ENCODE results near the gene SYT1. TPM values are rescaled to one million over a fixed set of nuclear protein-coding genes. Genes with fewer than 3 reads are reported as not detected.

The SYT1 gene
- total and polyA plus RNA-seq, 2 of the 4 experiments (the other 2 are of a cell fraction): 2.8 to 3.0 TPM

DNA sequence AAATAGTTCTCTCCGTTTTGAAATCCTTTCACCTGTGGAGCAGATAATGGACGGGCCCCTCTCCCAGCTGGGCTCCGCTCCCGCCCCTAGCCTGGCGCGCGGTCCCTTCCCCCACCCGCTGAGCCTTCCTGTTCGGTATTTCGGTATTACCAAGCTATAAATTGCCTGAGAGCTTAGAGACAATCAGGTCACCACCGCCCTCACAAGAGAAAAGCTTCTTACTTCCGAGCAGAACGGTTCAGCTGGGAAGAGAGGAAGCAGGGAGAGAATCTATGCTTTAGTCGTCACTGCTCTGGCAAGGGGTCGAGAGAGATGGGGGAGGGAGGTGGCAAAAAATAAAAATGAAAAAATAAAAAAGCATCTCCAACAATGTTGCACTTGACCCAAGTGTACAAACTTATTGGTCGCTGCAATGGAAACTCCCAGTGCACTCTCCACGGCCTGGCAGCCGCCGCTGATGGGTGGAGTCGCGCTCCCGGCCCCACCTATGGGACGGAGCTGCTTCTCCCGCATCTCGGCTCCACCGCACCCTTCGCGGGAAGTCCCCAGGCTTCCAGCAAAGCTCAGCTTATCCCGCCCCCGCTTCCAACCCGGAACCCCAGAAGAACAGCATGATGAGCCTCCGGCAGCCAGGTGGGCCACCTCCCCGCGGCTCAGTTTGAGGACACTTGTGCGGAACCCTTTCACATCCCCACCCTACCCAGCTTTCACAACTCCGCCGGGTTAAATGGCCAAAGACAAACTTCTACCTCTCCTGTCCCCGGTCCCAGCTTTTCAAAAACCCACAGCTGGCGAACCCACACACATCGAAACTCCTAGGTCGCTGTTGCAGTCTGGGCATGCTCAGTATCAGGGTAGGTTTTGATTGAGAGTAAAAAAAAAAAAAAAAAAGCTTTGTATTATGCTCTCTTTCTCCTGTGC lies 832 bp upstream of the SYT1 start:
- H2BK15ac ChIP-seq (ENCODE audit: low read depth, low read length): no peak overlapping the region; the same call in 2 of the 3 replicates
- in situ Hi-C loops (cut with MboI; ENCODE audit: low sequenced_read_pairs) (no loop called here), dilution Hi-C loops (cut with HindIII; ENCODE audit: low sequenced_read_pairs, unreplicated experiment) (no loop called here), intact Hi-C loops (cut with micrococcal nuclease) (loop anchor here (5.0 to 10.0 kb wide), 4 partner anchors 309 to 679 kb away; no protein-coding TSS in a partner anchor)
- H3K56ac ChIP-seq (ENCODE audit: extremely low read depth, insufficient read depth, low read length): peak overlapping the region; percentile 84
- H3K4me2 ChIP-seq (ENCODE audit: low read depth, low read length): peak overlapping the region; percentile 81
- H2BK20ac ChIP-seq (ENCODE audit: low read depth, low read length): peak overlapping the region; percentile 50; the same call in 1 of the 2 replicates
- H2BK120ac ChIP-seq (ENCODE audit: low read depth, low read length): peak overlapping the region; percentile 72
- peak overlapping the region; percentile 5; the same call in 1 of the 2 replicates for H3K27ac ChIP-seq (ENCODE audit: insufficient read depth, low read length)
- ChIA-PET POLR2A (ENCODE audit: unreplicated experiment) (interaction anchor here (0.5 to 0.6 kb wide), 3 partner anchors 16 to 660 kb away, joined by 3 to 6 read pairs (median 3); no protein-coding TSS in a partner anchor), CTCF (interaction anchor here (0.6 kb wide), 1 partner anchor 400 kb away, joined by 3 read pairs; no protein-coding TSS in a partner anchor)
- no peaks in the 10 kb centered on the region for H3K36me3 ChIP-seq (ENCODE audit: control insufficient read depth, insufficient read depth, low read length)
- 2% methylated on average over 12 of the region's 41 CpGs; no CpG with 5 or more reads in 1 of the 2 experiments for WGBS, 2 experiments (ENCODE audit: extremely low coverage in 2 of 2, insufficient read length in 1 of 2)
- H4K20me1 ChIP-seq (ENCODE audit: insufficient read depth, low read length): no peaks in the 10 kb centered on the region
- no peaks in the 10 kb centered on the region for H3K9me3 ChIP-seq (ENCODE audit: control insufficient read depth, insufficient read depth, low read length)
- TF ChIP-seq BHLHE40 (IDR thresholded peaks at IDR 0.05; ENCODE audit: low read depth, low read length) (no peak), RFX5 (IDR thresholded peaks at IDR 0.05; ENCODE audit: low read depth, low read length) (no peak)
- TF ChIP-seq, protein P1, sequence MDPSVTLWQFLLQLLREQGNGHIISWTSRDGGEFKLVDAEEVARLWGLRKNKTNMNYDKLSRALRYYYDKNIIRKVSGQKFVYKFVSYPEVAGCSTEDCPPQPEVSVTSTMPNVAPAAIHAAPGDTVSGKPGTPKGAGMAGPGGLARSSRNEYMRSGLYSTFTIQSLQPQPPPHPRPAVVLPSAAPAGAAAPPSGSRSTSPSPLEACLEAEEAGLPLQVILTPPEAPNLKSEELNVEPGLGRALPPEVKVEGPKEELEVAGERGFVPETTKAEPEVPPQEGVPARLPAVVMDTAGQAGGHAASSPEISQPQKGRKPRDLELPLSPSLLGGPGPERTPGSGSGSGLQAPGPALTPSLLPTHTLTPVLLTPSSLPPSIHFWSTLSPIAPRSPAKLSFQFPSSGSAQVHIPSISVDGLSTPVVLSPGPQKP (IDR thresholded peaks at IDR 0.05; ENCODE audit: borderline replicate concordance, low read depth, low read length): no peak
- no peak overlapping the region for H4K5ac ChIP-seq (ENCODE audit: low read depth, low read length)
- H3K14ac ChIP-seq (replicated peaks; ENCODE audit: low read depth, low read length): peak overlapping the region; percentile 80
- peak overlapping the region; percentile 57 for H3K4me3 ChIP-seq (ENCODE audit: insufficient read depth, low read depth, low read length)
- peak overlapping the region; percentile 74 for H3K4ac ChIP-seq (ENCODE audit: low read depth, low read length)
- H3K27me3 ChIP-seq (ENCODE audit: control insufficient read depth, insufficient read depth, low read length): no peaks in the 10 kb centered on the region; the same call in 1 of the 2 replicates
- peak overlapping the region; percentile 28; the same call in 1 of the 2 replicates for H3K9ac ChIP-seq (ENCODE audit: low read depth, low read length)
- H3K23ac ChIP-seq (ENCODE audit: low read depth, low read length): peak overlapping the region; percentile 83
- H3K4me1 ChIP-seq (ENCODE audit: control insufficient read depth, insufficient read depth, low read length): no peaks in the 10 kb centered on the region
- H3K79me1 ChIP-seq (ENCODE audit: low read depth in 1 of 2, low read length in 2 of 2): no peaks in the 10 kb centered on the region
- peak overlapping the region; percentile 83 for H2AK9ac ChIP-seq (replicated peaks; ENCODE audit: low read depth, low read length, poor library complexity)
- no peak overlapping the region for H2AK5ac ChIP-seq (ENCODE audit: low read depth, low read length)
- BruUV-seq (replicated peaks): no TSS peak
- DNase-seq: peak; percentile 39
- peak overlapping the region; percentile 36; the same call in 1 of the 2 replicates for H4K91ac ChIP-seq (ENCODE audit: insufficient read depth, low read depth, low read length)
- no peak overlapping the region for H3K18ac ChIP-seq (ENCODE audit: low read depth, low read length)
- H2AFZ ChIP-seq (replicated peaks; ENCODE audit: low read length, poor library complexity): peak overlapping the region; percentile 99
- no peaks in the 10 kb centered on the region for H3K9me1 ChIP-seq (ENCODE audit: insufficient read depth, low read length)
- peak; percentile 63 for ATAC-seq (ENCODE audit: low read depth)
- peak overlapping the region in 1 of 2 experiments; percentile 73; a peak in 1 of 4 replicates for H4K8ac ChIP-seq (ENCODE audit: low read depth in 2 of 2, low read length in 2 of 2)
- no peak overlapping the region for H2BK5ac ChIP-seq (ENCODE audit: low read depth, low read length, poor library complexity, severe bottlenecking)
